ENCODE measurements around the gene GCKR. TPM values are rescaled to one million over a fixed set of nuclear protein-coding genes. Genes with fewer than 3 reads are reported as not detected.

Gene GCKR
- polyA plus RNA-seq, 1 of the 3 experiments (the other 2 are of a cell fraction), result 0.18 TPM

- DNase-seq, result no peak
- no peaks in the 10 kb centered on the region for H3K9me2 ChIP-seq
- CTCF ChIA-PET, result no interaction called here
These were observed 21.6 kb downstream of the GCKR start for GRCh38 chr2:27518113-27518781.

DNA sequence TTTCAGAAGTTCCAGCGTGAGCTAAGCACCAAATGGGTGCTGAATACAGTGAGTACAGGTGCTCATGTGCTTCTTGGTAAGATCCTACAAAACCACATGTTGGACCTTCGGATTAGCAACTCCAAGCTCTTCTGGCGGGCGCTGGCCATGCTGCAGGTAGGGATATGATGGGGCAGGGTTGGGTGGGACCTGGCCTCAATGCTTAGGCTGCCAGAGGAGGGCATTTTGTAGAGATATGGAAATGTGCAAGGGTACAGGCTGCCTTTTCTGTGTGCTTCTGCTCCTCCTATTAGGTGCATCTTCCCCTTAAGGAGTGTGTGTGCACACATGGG is 22.1 kb downstream of the GCKR start:
- no peak overlapping the region for H2AFZ ChIP-seq (ENCODE audit: low read depth)
- H3K9ac ChIP-seq, result no peak overlapping the region
- no peaks in the 10 kb centered on the region for H3K4me1 ChIP-seq (ENCODE audit: control insufficient read depth in 1 of 2, insufficient read depth in 2 of 2, low read depth in 1 of 2, low read length in 1 of 2)
- DNase-seq, result no peak
- no peaks in the 10 kb centered on the region for H3K36me3 ChIP-seq (replicated peaks in 1 of 2; ENCODE audit: control insufficient read depth in 1 of 2, insufficient read depth in 2 of 2, low read length in 1 of 2)
- H3K79me2 ChIP-seq (ENCODE audit: insufficient read depth), result no peaks in the 10 kb centered on the region
- no peaks in the 10 kb centered on the region for H3K9me3 ChIP-seq
- H3K4me3 ChIP-seq (ENCODE audit: low read depth in 2 of 2, low read length in 1 of 2), result no peak overlapping the region
- no peak overlapping the region for H3K4me2 ChIP-seq
- H3K27ac ChIP-seq (ENCODE audit: low read depth in 2 of 2, low read length in 1 of 2), result no peak overlapping the region
- TF ChIP-seq MAX (IDR thresholded peaks at IDR 0.05; ENCODE audit: low read depth), result no peak
- no peak for TF ChIP-seq GATA2 (CRISPR knock-in tag; IDR thresholded peaks at IDR 0.05)
- no peak for TF ChIP-seq PBX3 (IDR thresholded peaks at IDR 0.05)
- H4K20me1 ChIP-seq (ENCODE audit: insufficient read depth), result no peaks in the 10 kb centered on the region
- CTCF ChIA-PET, result no interaction called here
- POLR2A ChIA-PET, result no interaction called here
- H3K27me3 ChIP-seq (ENCODE audit: insufficient read depth), result no peaks in the 10 kb centered on the region; the same call in 1 of the 2 replicates
- no peaks in the 10 kb centered on the region for H3K9me2 ChIP-seq
- 77% methylated on average over 4 of the region's 4 CpGs for WGBS (ENCODE audit: low lambda C conversion rate)
- no peaks in the 10 kb centered on the region for H3F3A ChIP-seq (replicated peaks; ENCODE audit: insufficient read depth)

More at GRCh38 chr2:27518113-27518781, 21.6 kb downstream of the GCKR start:
- H3K9ac ChIP-seq, result no peak overlapping the region
- H3K9me3 ChIP-seq, result no peaks in the 10 kb centered on the region
- TF ChIP-seq TCF12 (IDR thresholded peaks at IDR 0.05), result no peak
- TF ChIP-seq FOSL2 (IDR thresholded peaks at IDR 0.05; ENCODE audit: borderline replicate concordance, low read depth), result no peak
- no peaks in the 10 kb centered on the region for H3K4me1 ChIP-seq (ENCODE audit: control insufficient read depth in 1 of 2, insufficient read depth in 2 of 2, low read depth in 1 of 2, low read length in 1 of 2)
- no peak overlapping the region for H3K27ac ChIP-seq (ENCODE audit: low read depth in 2 of 2, low read length in 1 of 2)
- WGBS (ENCODE audit: low lambda C conversion rate), result 38% methylated on average over 5 of the region's 5 CpGs
- no peaks in the 10 kb centered on the region; the same call in 1 of the 2 replicates for H3K27me3 ChIP-seq (ENCODE audit: insufficient read depth)
- H3K4me3 ChIP-seq (ENCODE audit: low read depth in 2 of 2, low read length in 1 of 2), result no peak overlapping the region
- no peak overlapping the region for H2AFZ ChIP-seq (ENCODE audit: low read depth)
- no peaks in the 10 kb centered on the region for H3K36me3 ChIP-seq (replicated peaks in 1 of 2; ENCODE audit: control insufficient read depth in 1 of 2, insufficient read depth in 2 of 2, low read length in 1 of 2)
- no peaks in the 10 kb centered on the region for H3F3A ChIP-seq (replicated peaks; ENCODE audit: insufficient read depth)
- POLR2A ChIA-PET, result no interaction called here
- no peaks in the 10 kb centered on the region for H4K20me1 ChIP-seq (ENCODE audit: insufficient read depth)
- H3K4me2 ChIP-seq, result no peak overlapping the region
- H3K79me2 ChIP-seq (ENCODE audit: insufficient read depth), result no peaks in the 10 kb centered on the region

GRCh38 chr2:27520316-27520715 is 23.7 kb downstream of the GCKR start:
- Histone ChIP-seq H2AFZ (ENCODE audit: low read depth) (no peak overlapping the region), H3K9me2 (no peaks in the 10 kb centered on the region), H3F3A (replicated peaks; ENCODE audit: insufficient read depth) (no peaks in the 10 kb centered on the region), H3K9me3 (no peaks in the 10 kb centered on the region), H4K20me1 (ENCODE audit: insufficient read depth) (no peaks in the 10 kb centered on the region), H3K4me3 (ENCODE audit: low read depth in 2 of 2, low read length in 1 of 2) (no peak overlapping the region), H3K4me1 (ENCODE audit: control insufficient read depth in 1 of 2, insufficient read depth in 2 of 2, low read depth in 1 of 2, low read length in 1 of 2) (no peaks in the 10 kb centered on the region), H3K27me3 (ENCODE audit: insufficient read depth) (no peaks in the 10 kb centered on the region), H3K36me3 (replicated peaks in 1 of 2; ENCODE audit: control insufficient read depth in 1 of 2, insufficient read depth in 2 of 2, low read length in 1 of 2) (no peaks in the 10 kb centered on the region), H3K27ac (ENCODE audit: low read depth in 2 of 2, low read length in 1 of 2) (no peak overlapping the region), H3K79me2 (ENCODE audit: insufficient read depth) (no peaks in the 10 kb centered on the region), H3K4me2 (no peak overlapping the region), H3K9ac (no peak overlapping the region)
- DNase-seq, result no peak
- POLR2A ChIA-PET, result no interaction called here
- CTCF ChIA-PET, result interaction anchor here (1.0 kb wide), 1 partner anchor 23 kb away, joined by 3 read pairs; no protein-coding TSS in a partner anchor
- WGBS (ENCODE audit: low lambda C conversion rate), result 97% methylated on average over 2 of the region's 2 CpGs
- no peak for TF ChIP-seq REST (IDR thresholded peaks at IDR 0.05; ENCODE audit: low read depth, low read length)
- TF ChIP-seq GATA2 (CRISPR knock-in tag; IDR thresholded peaks at IDR 0.05), result no peak
- no peak for TF ChIP-seq FOXJ3 (CRISPR knock-in tag; IDR thresholded peaks at IDR 0.05)
- TF ChIP-seq NFIC (IDR thresholded peaks at IDR 0.05; ENCODE audit: borderline replicate concordance), result no peak
- TF ChIP-seq FOXM1 (IDR thresholded peaks at IDR 0.05; ENCODE audit: low read depth), result no peak
- TF ChIP-seq NRF1 (IDR thresholded peaks at IDR 0.05; ENCODE audit: low read depth, low read length), result no peak
